HepG2 (cell line): ENCODE data around the gene QSER1. TPM values are rescaled to one million over a fixed set of nuclear protein-coding genes. Genes with fewer than 3 reads are reported as not detected.

ENCODE experiments used
- ARID2 ChIP-seq: sonication (generic); formaldehyde crosslinking; IDR thresholded peaks from 2 replicates; pipeline ENCODE4 v1.8.1; 2022; ENCODE audit warnings: mild to moderate bottlenecking, missing genetic modification reagents, borderline replicate concordance
- BHLHE40 ChIP-seq: IDR thresholded peaks from 2 replicates; pipeline ENCODE4 v1.6.1; 2011; ENCODE audit warnings: low read length, improper control_type of control experiment
- BRD4 ChIP-seq: sonication (generic); formaldehyde crosslinking; IDR thresholded peaks from 2 replicates; pipeline ENCODE4 v1.4.0; 2020; ENCODE audit warnings: missing genetic modification reagents
- CBX2 ChIP-seq, 2 experiments: fragments of 200-600 bp in 1 of 2; sonication (generic); formaldehyde crosslinking in 1 of 2; IDR thresholded peaks; 2 replicates each; pipeline versions ENCODE4 v1.7.0 to v1.8.1; 2018 to 2022; ENCODE audit warnings: low read depth in 2 of 2, low read length in 1 of 2, mild to moderate bottlenecking in 1 of 2, missing genetic modification reagents in 1 of 2
- CENPBD1 ChIP-seq: sonication (generic); formaldehyde crosslinking; IDR thresholded peaks from 2 replicates; pipeline ENCODE4 v1.8.0; 2022; ENCODE audit warnings: missing genetic modification reagents, low read depth, mild to moderate bottlenecking, borderline replicate concordance
- CHCHD3 ChIP-seq: sonication (generic); formaldehyde crosslinking; IDR thresholded peaks from 2 replicates; pipeline ENCODE4 v1.8.0; 2022; ENCODE audit warnings: mild to moderate bottlenecking, missing genetic modification reagents, moderate library complexity
- HINFP ChIP-seq: sonication (generic); formaldehyde crosslinking; IDR thresholded peaks from 2 replicates; pipeline ENCODE4 v1.4.0; 2020; ENCODE audit warnings: low read depth, mild to moderate bottlenecking, missing genetic modification reagents
- HOXA7 ChIP-seq: sonication (generic); formaldehyde crosslinking; IDR thresholded peaks from 2 replicates; pipeline ENCODE4 v1.8.1; 2022; ENCODE audit warnings: mild to moderate bottlenecking, missing genetic modification reagents, moderate library complexity
- HOXA9 ChIP-seq: sonication (generic); formaldehyde crosslinking; IDR thresholded peaks from 2 replicates; pipeline ENCODE4 v1.8.1; 2022; ENCODE audit warnings: missing genetic modification reagents, mild to moderate bottlenecking, moderate library complexity, borderline replicate concordance
- IKZF5 ChIP-seq: IDR thresholded peaks from 2 replicates; pipeline ENCODE4 v1.6.1; 2018; ENCODE audit warnings: missing genetic modification reagents, mild to moderate bottlenecking, missing compliant biosample characterization
- JUNB ChIP-seq: sonication (generic); formaldehyde crosslinking; IDR thresholded peaks from 2 replicates; pipeline ENCODE4 v1.8.0; 2022; ENCODE audit warnings: missing genetic modification reagents, mild to moderate bottlenecking, borderline replicate concordance
- KLF12 ChIP-seq: sonication (generic); formaldehyde crosslinking; IDR thresholded peaks from 2 replicates; pipeline ENCODE4 v1.4.0; 2020; ENCODE audit warnings: missing genetic modification reagents, borderline replicate concordance
- KLF9 ChIP-seq: IDR thresholded peaks from 2 replicates; pipeline ENCODE4 v1.6.1; 2016; ENCODE audit warnings: low read depth
- MED13 ChIP-seq: sonication (generic); formaldehyde crosslinking; IDR thresholded peaks from 2 replicates; pipeline ENCODE4 v1.5.0; 2020; ENCODE audit warnings: missing genetic modification reagents
- NCOA1 ChIP-seq: sonication (generic); formaldehyde crosslinking; IDR thresholded peaks from 2 replicates; pipeline ENCODE4 v1.9.0; 2021; ENCODE audit warnings: missing genetic modification reagents
- NFKBIZ ChIP-seq: IDR thresholded peaks from 2 replicates; pipeline ENCODE4 v1.6.1; 2018; ENCODE audit warnings: missing genetic modification reagents, missing compliant biosample characterization
- ONECUT2 ChIP-seq: sonication (generic); formaldehyde crosslinking; IDR thresholded peaks from 2 replicates; pipeline ENCODE4 v1.4.0; 2020; ENCODE audit warnings: missing genetic modification reagents
- PHF8 ChIP-seq: sonication (generic); formaldehyde crosslinking; IDR thresholded peaks from 2 replicates; pipeline ENCODE4 v1.5.0; 2020; ENCODE audit warnings: missing genetic modification reagents
- PLRG1 ChIP-seq: fragments of 450-650 bp; conservative IDR thresholded peaks from 2 replicates; pipeline ENCODE4 v1.6.1; 2016
- RFX1 ChIP-seq: fragments of 450-650 bp; IDR thresholded peaks from 2 replicates; pipeline ENCODE4 v1.6.1; 2017
- SMARCE1 ChIP-seq: fragments of 450-650 bp; IDR thresholded peaks from 2 replicates; pipeline ENCODE4 v1.6.1; 2017; ENCODE audit warnings: borderline replicate concordance
- TBX3 ChIP-seq: fragments of 450-650 bp; IDR thresholded peaks from 2 replicates; pipeline ENCODE4 v1.6.1; 2017; ENCODE audit warnings: antibody characterized with exemption, mild to moderate bottlenecking, inconsistent platforms, borderline replicate concordance
- ZFAT ChIP-seq: sonication (generic); formaldehyde crosslinking; conservative IDR thresholded peaks from 2 replicates; pipeline ENCODE4 v1.8.1; 2023; ENCODE audit warnings: missing genetic modification reagents, inconsistent platforms
- ZFP36L1 ChIP-seq: sonication (generic); formaldehyde crosslinking; IDR thresholded peaks from 2 replicates; pipeline ENCODE4 v1.8.0; 2022; ENCODE audit warnings: mild to moderate bottlenecking, missing genetic modification reagents, moderate library complexity
- ZFP37 ChIP-seq: sonication (generic); formaldehyde crosslinking; IDR thresholded peaks from 2 replicates; pipeline ENCODE4 v1.4.0; 2020; ENCODE audit warnings: missing genetic modification reagents, borderline replicate concordance
- ZNF253 ChIP-seq: sonication (generic); formaldehyde crosslinking; IDR thresholded peaks from 2 replicates; pipeline ENCODE4 v1.8.0; 2022; ENCODE audit warnings: mild to moderate bottlenecking, missing genetic modification reagents, borderline replicate concordance
- ZNF644 ChIP-seq: IDR thresholded peaks from 2 replicates; pipeline ENCODE4 v1.6.1; 2016; ENCODE audit warnings: low read depth
- ZNF724P ChIP-seq: sonication (generic); formaldehyde crosslinking; IDR thresholded peaks from 2 replicates; pipeline ENCODE4 v1.8.0; 2022; ENCODE audit warnings: missing genetic modification reagents, borderline replicate concordance
- ZNF883 ChIP-seq: sonication (generic); formaldehyde crosslinking; IDR thresholded peaks from 2 replicates; pipeline ENCODE4 v1.5.1; 2020; ENCODE audit warnings: mild to moderate bottlenecking, missing genetic modification reagents; ENCODE audit errors: not compliant biosample characterization
- polyA plus RNA-seq, 8 experiments: library from polyadenylated mRNA; depleted of rRNA in 3 of 8; stranded (reverse) in 7 of 8; unstranded in 1 of 8; fragments of >200 nt; fragmentation: Illumina TruSeq in 4 of 8; extraction: Trizol in 4 of 8; gene quantifications; 2 replicates each; pipeline versions ENCODE4 v1.2.1 to v1.2.3, GENCODE V29; 2011 to 2016; ENCODE audit warnings: low read depth in 4 of 8, missing spikeins in 1 of 8, mixed read lengths in 1 of 8; ENCODE audit not compliant: insufficient read depth in 1 of 8
- total RNA-seq, 5 experiments: library from RNA; depleted of rRNA; stranded (reverse); fragments of >200 nt; fragmentation: Illumina TruSeq; extraction: Trizol; gene quantifications; 2 replicates each; pipeline ENCODE4 v1.2.3, GENCODE V29; 2016; ENCODE audit warnings: low read depth in 1 of 5

The QSER1 gene
- total and polyA plus RNA-seq, 2 of the 13 experiments (the other 11 are each of a cell fraction or from before 2014, with no cell fraction given) = 8.9 to 17.3 TPM

- peak; percentile 73; the same call in 1 of the 2 replicates for TF ChIP-seq NCOA1 (CRISPR knock-in tag)
- no peak; the same call in 1 of the 2 replicates for TF ChIP-seq KLF12 (CRISPR knock-in tag)
- TF ChIP-seq BHLHE40 = peak; percentile 77
- TF ChIP-seq ZNF644 (CRISPR knock-in tag) = no peak
- TF ChIP-seq CHCHD3 (CRISPR knock-in tag) = no peak
- no peak; the same call in 1 of the 2 replicates for TF ChIP-seq ZFP37 (CRISPR knock-in tag)
- peak; percentile 23 for TF ChIP-seq ZNF883 (CRISPR knock-in tag)
- TF ChIP-seq SMARCE1 = no peak
- peak; percentile 26; the same call in 1 of the 2 replicates for TF ChIP-seq IKZF5 (CRISPR knock-in tag)
- TF ChIP-seq NFKBIZ = peak; percentile 68
- TF ChIP-seq HINFP = 0 out of 2 replicates have a peak, but pooled peaks have one; percentile 46
- TF ChIP-seq ZFAT (CRISPR knock-in tag) = no peak
- no peak for TF ChIP-seq ONECUT2
- TF ChIP-seq HOXA9 (CRISPR knock-in tag) = no peak; the same call in 1 of the 2 replicates
- no peak for TF ChIP-seq KLF9 (CRISPR knock-in tag)
- no peak for TF ChIP-seq HOXA7 (CRISPR knock-in tag)
- TF ChIP-seq ZNF253 = no peak
- TF ChIP-seq CBX2 (IDR thresholded peaks at IDR 0.05; ENCODE audit: low read depth, low read length) = no peak
- TF ChIP-seq CBX2 (CRISPR knock-in tag; IDR thresholded peaks at IDR 0.05; ENCODE audit: low read depth) = no peak
- TF ChIP-seq PHF8 (CRISPR knock-in tag) = peak; percentile 87
- no peak; the same call in 1 of the 2 replicates for TF ChIP-seq ZFP36L1 (CRISPR knock-in tag)
- TF ChIP-seq TBX3 = no peak
- no peak for TF ChIP-seq RFX1
- no peak; the same call in 1 of the 2 replicates for TF ChIP-seq MED13
- TF ChIP-seq BRD4 = peak; percentile 23; the same call in 1 of the 2 replicates
- no peak for TF ChIP-seq ZNF724P (CRISPR knock-in tag)
- TF ChIP-seq ARID2 (CRISPR knock-in tag) = no peak
- TF ChIP-seq CENPBD1 (CRISPR knock-in tag) = no peak; the same call in 1 of the 2 replicates
- TF ChIP-seq PLRG1 = no peak
- TF ChIP-seq JUNB (CRISPR knock-in tag) = no peak
These were observed 123.3 kb downstream of the QSER1 start, which contains the start of gene DEPDC7 (continued) for GRCh38 chr11:33015621-33016551.
